ENCODE results near the gene CCDC157.
A peak's percentile ranks its signal among the peaks of the same experiment; 100 is the strongest.

CCDC157 gene

GRCh38 chr22:30397656-30398635, 41.1 kb downstream of the CCDC157 start (continued):
- no peak for TF ChIP-seq ZBTB44 (tag by site-specific recombination; IDR thresholded peaks at IDR 0.05)
- TF ChIP-seq, protein P1, sequence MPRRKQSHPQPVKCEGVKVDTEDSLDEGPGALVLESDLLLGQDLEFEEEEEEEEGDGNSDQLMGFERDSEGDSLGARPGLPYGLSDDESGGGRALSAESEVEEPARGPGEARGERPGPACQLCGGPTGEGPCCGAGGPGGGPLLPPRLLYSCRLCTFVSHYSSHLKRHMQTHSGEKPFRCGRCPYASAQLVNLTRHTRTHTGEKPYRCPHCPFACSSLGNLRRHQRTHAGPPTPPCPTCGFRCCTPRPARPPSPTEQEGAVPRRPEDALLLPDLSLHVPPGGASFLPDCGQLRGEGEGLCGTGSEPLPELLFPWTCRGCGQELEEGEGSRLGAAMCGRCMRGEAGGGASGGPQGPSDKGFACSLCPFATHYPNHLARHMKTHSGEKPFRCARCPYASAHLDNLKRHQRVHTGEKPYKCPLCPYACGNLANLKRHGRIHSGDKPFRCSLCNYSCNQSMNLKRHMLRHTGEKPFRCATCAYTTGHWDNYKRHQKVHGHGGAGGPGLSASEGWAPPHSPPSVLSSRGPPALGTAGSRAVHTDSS (tag by site-specific recombination; IDR thresholded peaks at IDR 0.05) = no peak
- TF ChIP-seq ZNF324 (tag by site-specific recombination; IDR thresholded peaks at IDR 0.05) = no peak
- no peak for TF ChIP-seq REPIN1 (tag by site-specific recombination; IDR thresholded peaks at IDR 0.05; ENCODE audit: low read depth)
- no peak for TF ChIP-seq ZNF140 (tag by site-specific recombination; IDR thresholded peaks at IDR 0.05)
- no peak for TF ChIP-seq PATZ1 (tag by site-specific recombination; IDR thresholded peaks at IDR 0.05)
- no peak for TF ChIP-seq ZNF558 (tag by site-specific recombination; IDR thresholded peaks at IDR 0.05)
- no peak for TF ChIP-seq ZNF292 (tag by site-specific recombination; IDR thresholded peaks at IDR 0.05; ENCODE audit: borderline replicate concordance, low read depth)
- TF ChIP-seq SCRT2 (tag by site-specific recombination; IDR thresholded peaks at IDR 0.05) = peak; percentile 29; the same call in 1 of the 2 replicates
- no peak for TF ChIP-seq ZNF529 (tag by site-specific recombination; IDR thresholded peaks at IDR 0.05; ENCODE audit: insufficient replicate concordance)
- TF ChIP-seq GLIS1 (tag by site-specific recombination; IDR thresholded peaks at IDR 0.05) = peak; percentile 35; the same call in 1 of the 2 replicates
- no peak for TF ChIP-seq YY2 (tag by site-specific recombination; IDR thresholded peaks at IDR 0.05)
- TF ChIP-seq, protein P2, sequence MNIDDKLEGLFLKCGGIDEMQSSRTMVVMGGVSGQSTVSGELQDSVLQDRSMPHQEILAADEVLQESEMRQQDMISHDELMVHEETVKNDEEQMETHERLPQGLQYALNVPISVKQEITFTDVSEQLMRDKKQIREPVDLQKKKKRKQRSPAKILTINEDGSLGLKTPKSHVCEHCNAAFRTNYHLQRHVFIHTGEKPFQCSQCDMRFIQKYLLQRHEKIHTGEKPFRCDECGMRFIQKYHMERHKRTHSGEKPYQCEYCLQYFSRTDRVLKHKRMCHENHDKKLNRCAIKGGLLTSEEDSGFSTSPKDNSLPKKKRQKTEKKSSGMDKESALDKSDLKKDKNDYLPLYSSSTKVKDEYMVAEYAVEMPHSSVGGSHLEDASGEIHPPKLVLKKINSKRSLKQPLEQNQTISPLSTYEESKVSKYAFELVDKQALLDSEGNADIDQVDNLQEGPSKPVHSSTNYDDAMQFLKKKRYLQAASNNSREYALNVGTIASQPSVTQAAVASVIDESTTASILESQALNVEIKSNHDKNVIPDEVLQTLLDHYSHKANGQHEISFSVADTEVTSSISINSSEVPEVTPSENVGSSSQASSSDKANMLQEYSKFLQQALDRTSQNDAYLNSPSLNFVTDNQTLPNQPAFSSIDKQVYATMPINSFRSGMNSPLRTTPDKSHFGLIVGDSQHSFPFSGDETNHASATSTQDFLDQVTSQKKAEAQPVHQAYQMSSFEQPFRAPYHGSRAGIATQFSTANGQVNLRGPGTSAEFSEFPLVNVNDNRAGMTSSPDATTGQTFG (tag by site-specific recombination; IDR thresholded peaks at IDR 0.05; ENCODE audit: borderline replicate concordance) = no peak
- no peak for TF ChIP-seq ZNF19 (tag by site-specific recombination; IDR thresholded peaks at IDR 0.05; ENCODE audit: low read depth)
- TF ChIP-seq ZNF404 (tag by site-specific recombination; IDR thresholded peaks at IDR 0.05) = no peak
- TF ChIP-seq GFI1B (tag by site-specific recombination; IDR thresholded peaks at IDR 0.05) = no peak
